Fibroblast of lung (primary cell): ENCODE data around the gene SPTBN1. TPM values are rescaled to one million over a fixed set of nuclear protein-coding genes. Genes with fewer than 3 reads are reported as not detected.

Experiments used
- DNase-seq, 2 donors: peaks; one replicate each; pipeline versions ENCODE4 v3.0.0 to v3.0.0-alpha.2; 2010; ENCODE audit warnings: low read depth in 2 of 2
- H2AFZ ChIP-seq: 2 replicates; pipeline ENCODE4 v1.5.1; 2012; ENCODE audit warnings: low read length, control low read depth, inconsistent platforms
- H3K27ac ChIP-seq: 2 replicates; pipeline ENCODE4 v1.5.1; 2011; ENCODE audit warnings: low read length, control low read depth; ENCODE audit not compliant: insufficient read depth
- H3K27me3 ChIP-seq: 2 replicates; pipeline ENCODE4 v1.5.1; 2011; ENCODE audit warnings: mild to moderate bottlenecking, low read length; ENCODE audit not compliant: control insufficient read depth, insufficient read depth
- H3K36me3 ChIP-seq: 2 replicates; pipeline ENCODE4 v1.5.1; 2011; ENCODE audit warnings: low read length; ENCODE audit not compliant: control insufficient read depth, insufficient read depth
- H3K4me1 ChIP-seq: 2 replicates; pipeline ENCODE4 v1.5.1; 2011; ENCODE audit warnings: low read length; ENCODE audit not compliant: control insufficient read depth, insufficient read depth; ENCODE audit errors: extremely low read depth
- H3K4me2 ChIP-seq: 2 replicates; pipeline ENCODE4 v1.5.1; 2011; ENCODE audit warnings: low read length, control low read depth; ENCODE audit not compliant: insufficient read depth; ENCODE audit errors: extremely low read depth
- H3K4me3 ChIP-seq, 4 experiments: fragments of 200-600 bp in 1 of 4; sonication (generic) in 1 of 4; replicated peaks in 1 of 4; 2 replicates each; pipeline ENCODE4 v1.5.1; 2011 to 2016; ENCODE audit warnings: low read length in 4 of 4, low read depth in 3 of 4, mild to moderate bottlenecking in 3 of 4, control low read depth in 2 of 4, inconsistent platforms in 1 of 4, mixed read lengths in 1 of 4; ENCODE audit not compliant: insufficient read depth in 1 of 4; ENCODE audit errors: control extremely low read depth in 1 of 4
- H3K79me2 ChIP-seq: 2 replicates; pipeline ENCODE4 v1.5.1; 2012; ENCODE audit warnings: mild to moderate bottlenecking, low read length, inconsistent platforms; ENCODE audit not compliant: control insufficient read depth, insufficient read depth
- H3K9ac ChIP-seq: 2 replicates; pipeline ENCODE4 v1.5.1; 2011; ENCODE audit warnings: mild to moderate bottlenecking, low read length, control low read depth; ENCODE audit not compliant: insufficient read depth
- H3K9me3 ChIP-seq: 2 replicates; pipeline ENCODE4 v1.5.1; 2012; ENCODE audit warnings: low read depth, low read length; ENCODE audit not compliant: control insufficient read depth, insufficient read depth
- H4K20me1 ChIP-seq: 2 replicates; pipeline ENCODE4 v1.5.1; 2011; ENCODE audit warnings: low read length; ENCODE audit not compliant: control insufficient read depth, insufficient read depth; ENCODE audit errors: extremely low read depth
- CTCF ChIP-seq, 2 donors: IDR thresholded peaks in 1 of 2; conservative IDR thresholded peaks in 1 of 2; 1 replicate in 1 of 2; 2 replicates in 1 of 2; pipeline ENCODE4 v1.5.1; 2011 to 2012; ENCODE audit warnings: low read length in 2 of 2, control low read depth in 1 of 2, inconsistent platforms in 1 of 2, low read depth in 1 of 2, mild to moderate bottlenecking in 1 of 2
- EZH2 ChIP-seq: IDR thresholded peaks from 2 replicates; pipeline ENCODE4 v1.5.1; 2012; ENCODE audit warnings: low read length, control low read depth, mild to moderate bottlenecking; ENCODE audit errors: missing control alignments
- polyA plus RNA-seq, 2 donors: library from polyadenylated mRNA; depleted of rRNA in 1 of 2; stranded (reverse) in 1 of 2; unstranded in 1 of 2; fragments of >200 nt; gene quantifications; 2 replicates each; pipeline ENCODE4 v1.2.1, GENCODE V29; 2011 to 2012; ENCODE audit warnings: missing spikeins in 1 of 2
- total RNA-seq: library from RNA; depleted of rRNA; stranded (reverse); fragments of >200 nt; gene quantifications from 2 replicates; pipeline ENCODE4 v1.2.1, GENCODE V29; 2014

SPTBN1 gene
- total and polyA plus RNA-seq, 2 donors (not counting 1 experiment from before 2014, with no cell fraction given): 123 to 325 TPM

- TF ChIP-seq EZH2 (no peak), CTCF (conservative IDR thresholded peaks at IDR 0.05 in 1 of 2, IDR thresholded peaks at IDR 0.05 in 1 of 2; ENCODE audit: low read depth in 1 of 2, low read length in 2 of 2) (no peak)
- Histone ChIP-seq H3K27me3 (peaks cover 2% of the 10 kb centered on the region), H3K4me2 (no peak overlapping the region), H3K4me3 (no peak overlapping the region), H2AFZ (no peak overlapping the region), H4K20me1 (no peaks in the 10 kb centered on the region), H3K4me1 (peaks cover 2% of the 10 kb centered on the region), H3K27ac (no peak overlapping the region), H3K9me3 (no peaks in the 10 kb centered on the region), H3K36me3 (no peaks in the 10 kb centered on the region), H3K79me2 (no peaks in the 10 kb centered on the region), H3K9ac (no peak overlapping the region)
- no peak for DNase-seq
Observed at GRCh38 chr2:54720563-54720962, 264.4 kb downstream of the SPTBN1 start.

Other genes starting within 250 kb of the SPTBN1 start
- not detected in 2 replicates for gene TSPYL6, start 200.1 kb upstream of the SPTBN1 start, total RNA-seq
- not detected in 2 replicates for gene TSPYL6, start 200.1 kb upstream of the SPTBN1 start, polyA plus RNA-seq